Right atrium auricular region (tissue), 2 donors: Measurements from ENCODE around the gene ATXN1. TPM values are rescaled to one million over a fixed set of nuclear protein-coding genes. Genes with fewer than 3 reads are reported as not detected.

ENCODE experiments used
- DNase-seq: peaks from one replicate; pipeline ENCODE4 v3.0.0-alpha.2; 2019; ENCODE audit warnings: low spot score
- H3K27ac ChIP-seq, 2 donors: fragments of 200-600 bp; sonication (generic); 1 replicate in 1 of 2; 2 replicates in 1 of 2; pipeline ENCODE4 v1.5.1; 2016 to 2019
- H3K27me3 ChIP-seq, 2 donors: fragments of 200-600 bp; sonication (generic); one replicate each; pipeline versions ENCODE4 v1.5.1 to v1.6.0; 2017 to 2019
- H3K36me3 ChIP-seq: fragments of 200-600 bp; sonication (generic); one replicate; pipeline ENCODE4 v1.5.1; 2016
- H3K4me1 ChIP-seq, 2 donors: fragments of 200-600 bp; sonication (generic); one replicate each; pipeline versions ENCODE4 v1.5.1 to v1.6.0; 2017 to 2019
- H3K4me3 ChIP-seq, 2 donors: fragments of 200-600 bp; sonication (generic); 1 replicate in 1 of 2; 2 replicates in 1 of 2; pipeline ENCODE4 v1.5.1; 2017 to 2019; ENCODE audit warnings: mild to moderate bottlenecking in 1 of 2, moderate library complexity in 1 of 2
- H3K9me3 ChIP-seq, 2 donors: fragments of 200-600 bp; sonication (generic); one replicate each; pipeline ENCODE4 v1.5.1; 2019
- CTCF ChIP-seq, 2 donors: fragments of 200-600 bp; sonication (generic); IDR thresholded peaks; one replicate each; pipeline ENCODE4 v1.5.1; 2019; ENCODE audit warnings: antibody characterized with exemption in 2 of 2
- total RNA-seq, 2 donors: library from RNA; depleted of rRNA; stranded (reverse); fragments of >200 nt; gene quantifications; one replicate each; pipeline ENCODE4 v1.1.0, GENCODE V29; 2016

ATXN1 gene
- total RNA-seq, 2 donors from 2014 or later: 41.8 to 62.0 TPM

GRCh38 chr6:16314296-16314695, 447.0 kb downstream of the ATXN1 start:
- Histone ChIP-seq H3K4me1 (peaks cover 0 to 27% of the 10 kb centered on the region in 2 donors), H3K9me3 (no peaks in the 10 kb centered on the region), H3K27me3 (no peaks in the 10 kb centered on the region), H3K36me3 (no peaks in the 10 kb centered on the region), H3K4me3 (no peak overlapping the region), H3K27ac (no peak overlapping the region)
- no peak for TF ChIP-seq CTCF (IDR thresholded peaks at IDR 0.05)
- DNase-seq: no peak

GRCh38 chr6:16313732-16314131, 447.5 kb downstream of the ATXN1 start:
- TF ChIP-seq CTCF (IDR thresholded peaks at IDR 0.05): no peak
- DNase-seq: no peak
- no peak overlapping the region for H3K27ac ChIP-seq
- H3K36me3 ChIP-seq: no peaks in the 10 kb centered on the region
- no peak overlapping the region for H3K4me3 ChIP-seq
- H3K4me1 ChIP-seq: peaks cover 0 to 22% of the 10 kb centered on the region in 2 donors
- H3K9me3 ChIP-seq: no peaks in the 10 kb centered on the region
- H3K27me3 ChIP-seq: no peaks in the 10 kb centered on the region

- Histone ChIP-seq H3K4me1 (peaks cover 0 to 4% of the 10 kb centered on the region in 2 donors), H3K9me3 (no peaks in the 10 kb centered on the region), H3K36me3 (no peaks in the 10 kb centered on the region), H3K27ac (no peak overlapping the region), H3K4me3 (no peak overlapping the region), H3K27me3 (no peaks in the 10 kb centered on the region)
- no peak for DNase-seq
- TF ChIP-seq CTCF (IDR thresholded peaks at IDR 0.05): no peak
These were observed 449.5 kb downstream of the ATXN1 start for GRCh38 chr6:16311763-16312162.

- TF ChIP-seq CTCF (IDR thresholded peaks at IDR 0.05): no peak
- no peak for DNase-seq
- H3K36me3 ChIP-seq: peaks cover 16% of the 10 kb centered on the region
- no peak overlapping the region for H3K27ac ChIP-seq
- no peak overlapping the region for H3K4me3 ChIP-seq
- H3K9me3 ChIP-seq: no peaks in the 10 kb centered on the region
- H3K4me1 ChIP-seq: peaks cover 0 to 5% of the 10 kb centered on the region in 2 donors
- H3K27me3 ChIP-seq: no peaks in the 10 kb centered on the region
These were observed 454.9 kb downstream of the ATXN1 start for GRCh38 chr6:16306334-16306733.

- Histone ChIP-seq H3K9me3 (no peaks in the 10 kb centered on the region), H3K27me3 (no peaks in the 10 kb centered on the region), H3K4me3 (no peak overlapping the region), H3K4me1 (peaks cover 0 to 5% of the 10 kb centered on the region in 2 donors), H3K27ac (no peak overlapping the region), H3K36me3 (peaks cover 16% of the 10 kb centered on the region)
- TF ChIP-seq CTCF (IDR thresholded peaks at IDR 0.05): no peak
- no peak for DNase-seq
These were observed 455.5 kb downstream of the ATXN1 start for GRCh38 chr6:16305788-16306187.

- no peak for TF ChIP-seq CTCF (IDR thresholded peaks at IDR 0.05)
- H3K36me3 ChIP-seq: peaks cover 16% of the 10 kb centered on the region
- no peaks in the 10 kb centered on the region for H3K9me3 ChIP-seq
- no peak for DNase-seq
- H3K4me3 ChIP-seq: no peak overlapping the region
- no peaks in the 10 kb centered on the region for H3K27me3 ChIP-seq
- peaks cover 0 to 5% of the 10 kb centered on the region in 2 donors for H3K4me1 ChIP-seq
- H3K27ac ChIP-seq: no peak overlapping the region
These were observed 456.0 kb downstream of the ATXN1 start for GRCh38 chr6:16305246-16305725.
